ENCODE measurements around the gene ARHGAP32.
"Not testable (repeated sequence)": the region's sequence is repeated elsewhere in the genome, so short reads cannot be mapped to it uniquely, and the experiment has no call there.

ARHGAP32 gene

GRCh38 chr11:129195682-129196081, 3.6 kb upstream of the ARHGAP32 start:
- no peak for DNase-seq

- DNase-seq: no peak
These were observed 476 bp downstream of the ARHGAP32 start for GRCh38 chr11:129191649-129192048.

GRCh38 chr11:129190087-129190486, 2.0 kb downstream of the ARHGAP32 start:
- DNase-seq: no peak

GRCh38 chr11:129189646-129190045, 2.5 kb downstream of the ARHGAP32 start:
- DNase-seq: no peak

GRCh38 chr11:129185082-129185481, 7.0 kb downstream of the ARHGAP32 start:
- not testable (repeated sequence) for DNase-seq

GRCh38 chr11:129184581-129184980, 7.5 kb downstream of the ARHGAP32 start:
- no peak for DNase-seq

- no peak for DNase-seq
These were observed 24.8 kb downstream of the ARHGAP32 start for GRCh38 chr11:129167315-129167714.

GRCh38 chr11:129163714-129164164, 28.4 kb downstream of the ARHGAP32 start:
- no peak for DNase-seq

- not testable (repeated sequence) for DNase-seq
These were observed 35.0 kb downstream of the ARHGAP32 start for GRCh38 chr11:129157080-129157479.

- DNase-seq: no peak
These were observed 36.4 kb downstream of the ARHGAP32 start for GRCh38 chr11:129155745-129156144.

GRCh38 chr11:129148487-129148886, 43.6 kb downstream of the ARHGAP32 start:
- no peak for DNase-seq

- no peak for DNase-seq
These were observed 45.9 kb downstream of the ARHGAP32 start for GRCh38 chr11:129146191-129146590.

GRCh38 chr11:129145276-129145675, 46.8 kb downstream of the ARHGAP32 start:
- no peak for DNase-seq

- DNase-seq: no peak
These were observed 47.9 kb downstream of the ARHGAP32 start for GRCh38 chr11:129144256-129144655.

GRCh38 chr11:129143335-129143734, 48.8 kb downstream of the ARHGAP32 start:
- no peak for DNase-seq

GRCh38 chr11:129141748-129142523, 50.2 kb downstream of the ARHGAP32 start:
- DNase-seq: no peak

- no peak for DNase-seq
These were observed 60.8 kb downstream of the ARHGAP32 start for GRCh38 chr11:129131316-129131715.

- not testable (repeated sequence) for DNase-seq
These were observed 63.1 kb downstream of the ARHGAP32 start for GRCh38 chr11:129128881-129129620.

- no peak for DNase-seq
These were observed 73.1 kb downstream of the ARHGAP32 start for GRCh38 chr11:129119036-129119435.

GRCh38 chr11:129117595-129118350, 74.4 kb downstream of the ARHGAP32 start:
- DNase-seq: peak; percentile 65

- DNase-seq: no peak
These were observed 76.2 kb downstream of the ARHGAP32 start for GRCh38 chr11:129115652-129116586.

GRCh38 chr11:129109701-129110100, 82.4 kb downstream of the ARHGAP32 start:
- DNase-seq: no peak

Data from activated effector memory CD4-positive, alpha-beta T cell treated with anti-CD3 and anti-CD28 coated beads, Interleukin-2, amount 50 U/mL, for 16 hours (primary cell).